ENCODE data around the gene SLC35E1. TPM values are rescaled to one million over a fixed set of nuclear protein-coding genes. Genes with fewer than 3 reads are reported as not detected.

SLC35E1 gene
- polyA plus RNA-seq, 3 donors, result 17.1 to 26.3 (median 19.9) TPM

DNA sequence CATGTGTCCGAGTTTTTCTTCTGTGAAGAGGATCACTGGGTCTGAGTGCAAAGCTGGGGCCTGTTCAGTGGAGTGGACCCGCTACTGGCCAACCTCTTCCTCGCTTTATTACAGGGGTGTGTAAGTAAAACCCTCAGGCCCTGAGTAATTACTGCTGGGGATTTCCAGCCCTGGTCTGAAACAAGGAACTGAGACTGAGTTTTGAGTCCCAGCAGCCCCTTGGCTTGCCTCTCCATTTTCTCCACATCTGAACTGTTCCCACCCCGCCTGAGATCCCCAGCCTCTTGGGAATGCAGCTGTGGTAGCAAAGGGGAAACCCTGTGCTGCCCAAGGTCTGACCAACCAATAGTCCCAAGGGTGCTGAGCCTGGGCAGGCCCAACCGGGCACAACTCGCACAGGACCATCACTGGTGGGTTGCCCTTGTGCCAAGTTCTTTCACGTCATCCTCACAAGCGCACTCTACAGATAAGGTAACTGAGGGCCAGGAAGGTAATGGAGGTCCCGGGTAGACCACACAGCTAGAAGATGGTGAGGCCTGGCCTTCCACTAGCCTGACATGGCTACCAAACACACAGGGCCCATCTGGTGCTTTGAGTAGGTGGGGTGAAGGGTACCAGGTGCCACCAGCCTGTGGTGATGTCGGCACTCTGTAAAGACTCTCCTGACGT lies 13.7 kb upstream of the SLC35E1 start:
- 76 to 86% (median 79%) methylated on average over 11 of the region's 11 CpGs for WGBS, 3 donors
- no peak overlapping the region for H3K27ac ChIP-seq (ENCODE audit: low read depth, low read length)

- H3K27ac ChIP-seq (ENCODE audit: low read depth, low read length), result no peak overlapping the region
- 65 to 77% (median 68%) methylated on average over 13 of the region's 13 CpGs for WGBS, 3 donors
These were observed 13.0 kb upstream of the SLC35E1 start for GRCh38 chr19:16585094-16585801.

GRCh38 chr19:16584248-16585093 lies 12.3 kb upstream of the SLC35E1 start:
- 4 to 12% (median 7%) methylated on average over 15 of the region's 15 CpGs for WGBS, 3 donors
- no peak overlapping the region for H3K27ac ChIP-seq (ENCODE audit: low read depth, low read length)

GRCh38 chr19:16582486-16583261 lies 10.5 kb upstream of the SLC35E1 start:
- no peak overlapping the region for H3K27ac ChIP-seq (ENCODE audit: low read depth, low read length)
- WGBS, 3 donors, result 84 to 86% (median 85%) methylated on average over 10 of the region's 10 CpGs

DNA sequence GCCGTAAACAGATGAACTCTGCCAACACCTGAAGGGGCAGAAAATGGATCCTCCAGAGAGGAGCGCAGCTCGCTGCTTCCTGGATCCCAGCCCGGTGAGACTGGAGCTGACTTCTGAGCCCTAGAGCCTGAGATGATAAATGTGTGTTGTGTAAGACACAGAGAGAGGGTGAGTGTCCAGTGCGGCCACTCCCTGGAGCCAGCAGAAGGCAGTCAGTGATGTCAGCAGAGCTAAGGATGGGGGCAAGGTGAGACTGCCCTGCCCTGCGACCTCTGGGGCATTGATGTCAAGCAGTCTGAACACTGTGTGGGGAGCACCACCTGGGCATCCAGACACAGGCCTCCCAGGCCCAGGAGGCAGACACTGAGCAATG lies 9.7 kb upstream of the SLC35E1 start:
- WGBS, 3 donors, result 61 to 74% (median 64%) methylated on average over 6 of the region's 6 CpGs
- H3K27ac ChIP-seq (ENCODE audit: low read depth, low read length), result no peak overlapping the region

DNA sequence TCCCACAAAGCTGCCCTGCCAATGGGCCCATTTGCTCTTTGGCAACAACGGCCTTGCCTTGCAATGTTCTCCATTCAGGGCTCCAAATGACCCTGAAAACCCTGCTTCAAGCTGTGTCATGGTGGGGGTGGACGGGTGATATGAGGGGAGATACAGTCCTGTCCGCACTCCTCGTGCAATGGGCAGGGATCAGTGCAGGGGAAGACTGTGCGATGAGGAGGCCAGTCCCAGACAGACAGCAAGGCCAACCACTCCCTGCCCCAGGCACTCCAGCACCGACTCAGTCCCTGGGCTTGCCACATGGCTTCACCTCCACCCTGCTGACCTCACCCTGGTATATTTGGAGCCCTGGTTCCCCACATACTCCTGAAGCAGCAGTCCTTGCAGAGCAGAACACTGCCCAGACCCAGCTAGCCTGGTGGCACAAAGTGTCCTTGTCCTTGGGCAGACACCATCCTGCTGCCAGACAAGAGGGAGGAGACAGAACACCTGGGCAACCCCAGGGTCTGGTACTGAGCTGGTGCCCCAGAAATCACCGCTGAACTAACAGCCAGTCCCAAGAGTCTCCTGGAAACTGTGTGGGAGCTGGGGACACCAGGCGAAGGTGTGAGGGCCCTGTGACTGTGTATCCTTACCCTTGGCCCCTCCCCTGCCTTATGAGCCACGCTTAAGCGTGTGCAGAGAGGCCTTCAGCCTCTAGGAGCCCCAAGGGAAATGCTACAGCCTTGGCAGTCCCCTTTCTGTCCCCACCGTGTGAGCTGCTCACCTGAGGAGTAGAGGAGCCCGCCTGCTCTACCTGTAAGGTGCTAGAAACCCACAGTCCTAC lies 9.1 kb upstream of the SLC35E1 start:
- WGBS, 3 donors, result 42 to 70% (median 67%) methylated on average over 12 of the region's 12 CpGs
- no peak overlapping the region for H3K27ac ChIP-seq (ENCODE audit: low read depth, low read length)

GRCh38 chr19:16579381-16579780 lies 7.2 kb upstream of the SLC35E1 start:
- WGBS, 3 donors, result 59 to 82% (median 65%) methylated on average over 4 of the region's 4 CpGs
- H3K27ac ChIP-seq (ENCODE audit: low read depth, low read length), result no peak overlapping the region

GRCh38 chr19:16577531-16577985 lies 5.3 kb upstream of the SLC35E1 start:
- H3K27ac ChIP-seq (ENCODE audit: low read depth, low read length), result no peak overlapping the region

GRCh38 chr19:16576690-16577530 lies 4.7 kb upstream of the SLC35E1 start:
- 84 to 88% (median 87%) methylated on average over 48 to 52 of the region's 52 CpGs for WGBS, 3 donors
- no peak overlapping the region for H3K27ac ChIP-seq (ENCODE audit: low read depth, low read length)

More at GRCh38 chr19:16577531-16577985, 5.3 kb upstream of the SLC35E1 start:
- 51 to 77% (median 67%) methylated on average over 17 of the region's 17 CpGs for WGBS, 3 donors

DNA sequence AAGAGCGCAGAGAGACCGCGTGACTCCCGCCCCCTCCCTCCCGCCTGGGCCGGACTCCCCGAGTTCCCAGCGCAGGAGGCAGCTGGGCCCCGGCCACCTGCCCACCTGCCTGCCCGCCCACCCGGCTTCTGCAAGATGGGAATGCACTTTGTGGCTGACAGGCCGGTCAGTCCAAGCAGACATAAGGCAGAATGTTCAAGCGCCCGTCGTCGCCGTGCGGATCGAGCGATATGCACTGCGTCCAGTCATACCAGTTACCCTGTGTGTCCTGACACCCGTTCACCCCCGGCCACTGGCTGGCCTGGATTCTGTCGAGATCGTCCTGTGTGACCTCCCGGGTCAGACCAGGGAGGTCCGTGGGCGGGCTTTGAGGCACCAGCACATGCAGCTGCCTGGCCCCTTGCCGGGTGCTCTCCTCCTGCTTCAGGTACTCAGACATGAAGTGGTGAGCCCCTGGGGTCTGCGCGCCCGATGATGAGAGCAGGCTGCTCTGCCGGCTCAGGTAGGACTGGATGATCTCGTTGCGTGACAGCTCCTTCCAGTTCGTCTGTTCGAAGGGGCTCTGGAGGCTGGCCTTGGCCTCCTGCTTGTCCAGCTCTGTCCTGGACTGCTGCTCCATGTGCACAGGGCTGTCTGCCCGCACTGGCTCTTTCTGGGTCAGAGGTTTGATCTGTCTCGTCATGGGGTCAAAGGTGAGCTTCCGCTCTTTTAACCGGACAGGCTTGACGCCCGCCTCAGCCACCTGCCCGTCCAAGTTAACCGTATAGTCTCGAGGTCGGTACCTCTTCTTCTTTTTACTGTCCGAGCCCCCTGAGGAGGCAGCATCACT lies 3.9 kb upstream of the SLC35E1 start:
- H3K27ac ChIP-seq (ENCODE audit: low read depth, low read length), result no peak overlapping the region
- WGBS, 3 donors, result 83 to 88% (median 83%) methylated on average over 48 of the region's 48 CpGs

- WGBS, 3 donors, result 89 to 94% (median 91%) methylated on average over 2 of the region's 2 CpGs
- H3K27ac ChIP-seq (ENCODE audit: low read depth, low read length), result no peak overlapping the region
These were observed 3.1 kb upstream of the SLC35E1 start for GRCh38 chr19:16575282-16575681.

- H3K27ac ChIP-seq (ENCODE audit: low read depth, low read length), result no peak overlapping the region
These were observed 1.7 kb upstream of the SLC35E1 start for GRCh38 chr19:16573925-16574324.

- 58 to 70% (median 67%) methylated on average over 13 of the region's 13 CpGs for WGBS, 3 donors
- H3K27ac ChIP-seq (ENCODE audit: low read depth, low read length), result no peak overlapping the region
These were observed 1.1 kb upstream of the SLC35E1 start for GRCh38 chr19:16573296-16573695.

GRCh38 chr19:16571822-16572331 lies 338 bp downstream of the SLC35E1 start:
- WGBS, 3 donors, result 0 to 1% (median 1%) methylated on average over 65 to 75 of the region's 75 CpGs
- peak overlapping the region; percentile 20 for H3K27ac ChIP-seq (ENCODE audit: low read depth, low read length)

GRCh38 chr19:16571283-16571682 lies 932 bp downstream of the SLC35E1 start:
- H3K27ac ChIP-seq (ENCODE audit: low read depth, low read length), result no peak overlapping the region
- 7 to 14% (median 7%) methylated on average over 6 of the region's 6 CpGs for WGBS, 3 donors

Measured in adipose tissue (tissue), 3 donors.